HG02571 (cell line): Measurements from ENCODE around the gene TNFAIP3.
"Not testable (repeated sequence)": the region's sequence is repeated elsewhere in the genome, so short reads cannot be mapped to it uniquely, and the experiment has no call there.

ENCODE experiments used
- ATAC-seq: cut with Tn5 transposase; IDR thresholded peaks from one replicate; pipeline ENCODE4 v1.9.1; 2021; ENCODE audit warnings: mild to moderate bottlenecking, moderate library complexity; ENCODE audit not compliant: unreplicated experiment

Gene TNFAIP3

GRCh38 chr6:137844327-137844726, 22.7 kb upstream of the TNFAIP3 start:
- ATAC-seq = not testable (repeated sequence)

DNA sequence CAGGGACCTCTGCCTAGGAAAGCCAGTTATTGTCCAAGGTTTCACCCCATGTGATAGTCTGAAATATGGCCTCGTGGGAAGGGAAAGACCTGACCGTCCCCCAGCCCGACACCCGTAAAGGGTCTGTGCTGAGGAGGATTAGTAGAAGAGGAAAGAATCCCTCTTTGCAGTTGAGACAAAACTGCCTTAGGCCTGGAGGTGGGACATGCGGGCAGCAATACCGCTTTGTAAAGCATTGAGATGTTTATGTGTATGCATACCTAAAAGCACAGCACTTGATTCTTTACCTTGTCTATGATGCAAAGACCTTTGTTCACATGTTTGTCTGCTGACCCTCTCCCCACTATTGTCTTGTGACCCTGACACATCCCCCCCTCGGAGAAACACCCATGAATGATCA, 22.3 kb upstream of the TNFAIP3 start:
- not testable (repeated sequence) for ATAC-seq

DNA sequence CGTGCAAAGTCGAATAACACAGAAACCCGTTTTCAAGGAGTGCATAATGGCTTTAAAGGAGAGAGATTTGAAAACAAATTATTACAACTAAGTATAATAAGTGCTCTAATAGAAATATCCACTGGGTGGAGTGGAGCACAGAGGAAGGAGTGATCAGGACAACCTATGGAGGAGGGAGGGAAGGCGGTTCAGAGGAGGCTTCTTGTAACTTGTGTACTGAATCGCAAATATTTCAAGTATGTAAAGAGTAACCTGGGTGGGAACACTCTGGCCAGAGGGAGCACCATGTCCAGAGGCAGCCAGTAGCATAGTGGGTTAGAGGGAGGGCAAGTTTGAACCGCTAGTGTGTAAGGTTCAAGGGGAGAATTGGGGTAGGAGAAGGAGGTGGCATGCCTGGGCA, 21.6 kb upstream of the TNFAIP3 start:
- ATAC-seq = no peak

GRCh38 chr6:137846274-137846673, 20.8 kb upstream of the TNFAIP3 start:
- no peak for ATAC-seq

GRCh38 chr6:137846772-137847313, 20.2 kb upstream of the TNFAIP3 start:
- peak; percentile 47 for ATAC-seq

GRCh38 chr6:137847748-137848147, 19.3 kb upstream of the TNFAIP3 start:
- ATAC-seq = no peak

DNA sequence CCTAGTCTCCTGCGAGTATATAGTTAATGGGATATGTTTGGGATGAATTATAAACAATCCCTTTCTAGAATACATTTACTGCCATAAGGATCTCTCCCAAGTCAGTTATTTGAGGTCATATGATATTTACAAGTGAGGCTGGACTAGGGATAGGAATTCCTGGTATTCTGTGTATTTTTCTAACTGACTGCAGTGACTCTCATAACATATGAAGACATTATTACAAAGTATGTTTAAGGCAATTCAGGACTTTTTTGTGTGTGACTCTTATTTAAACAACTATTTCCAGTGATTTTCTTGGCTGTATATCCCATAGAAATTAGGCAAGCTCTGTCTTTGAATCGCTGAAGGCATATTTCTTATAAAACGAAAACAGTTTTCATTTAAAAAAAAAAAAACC, 18.4 kb upstream of the TNFAIP3 start:
- no peak for ATAC-seq

- ATAC-seq = no peak
Measured at GRCh38 chr6:137849181-137849980, 17.7 kb upstream of the TNFAIP3 start.

GRCh38 chr6:137849981-137850714, 16.9 kb upstream of the TNFAIP3 start:
- no peak for ATAC-seq

- no peak for ATAC-seq
Measured at GRCh38 chr6:137850816-137851602, 16.1 kb upstream of the TNFAIP3 start.

GRCh38 chr6:137851669-137852068, 15.4 kb upstream of the TNFAIP3 start:
- ATAC-seq = no peak

DNA sequence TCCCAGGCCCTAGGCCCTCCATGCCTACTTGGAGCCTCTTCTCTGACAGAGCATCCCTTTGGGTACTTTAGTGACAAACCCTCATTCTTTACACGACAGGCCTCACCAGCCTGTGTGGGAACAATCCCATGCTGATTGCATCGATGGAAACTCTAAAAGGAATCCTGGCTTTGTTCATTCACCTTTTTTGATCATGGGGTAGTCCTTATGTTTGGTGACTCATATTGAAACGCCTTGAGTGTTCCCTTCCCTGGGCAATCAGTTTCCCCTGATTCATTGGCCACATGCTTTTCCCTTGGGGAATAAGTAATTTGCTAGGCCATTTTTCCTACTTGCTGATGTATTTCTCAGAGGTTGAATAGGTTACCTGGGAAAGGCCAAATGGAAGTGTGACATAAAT, 14.7 kb upstream of the TNFAIP3 start:
- ATAC-seq = no peak

GRCh38 chr6:137852811-137853210, 14.2 kb upstream of the TNFAIP3 start:
- no peak for ATAC-seq

GRCh38 chr6:137853569-137854213, 13.4 kb upstream of the TNFAIP3 start:
- ATAC-seq = no peak

GRCh38 chr6:137856138-137856898, 10.7 kb upstream of the TNFAIP3 start:
- ATAC-seq = no peak

GRCh38 chr6:137859025-137859424, 8.0 kb upstream of the TNFAIP3 start:
- ATAC-seq = no peak

- ATAC-seq = no peak
Measured at GRCh38 chr6:137860394-137861005, 6.6 kb upstream of the TNFAIP3 start.

DNA sequence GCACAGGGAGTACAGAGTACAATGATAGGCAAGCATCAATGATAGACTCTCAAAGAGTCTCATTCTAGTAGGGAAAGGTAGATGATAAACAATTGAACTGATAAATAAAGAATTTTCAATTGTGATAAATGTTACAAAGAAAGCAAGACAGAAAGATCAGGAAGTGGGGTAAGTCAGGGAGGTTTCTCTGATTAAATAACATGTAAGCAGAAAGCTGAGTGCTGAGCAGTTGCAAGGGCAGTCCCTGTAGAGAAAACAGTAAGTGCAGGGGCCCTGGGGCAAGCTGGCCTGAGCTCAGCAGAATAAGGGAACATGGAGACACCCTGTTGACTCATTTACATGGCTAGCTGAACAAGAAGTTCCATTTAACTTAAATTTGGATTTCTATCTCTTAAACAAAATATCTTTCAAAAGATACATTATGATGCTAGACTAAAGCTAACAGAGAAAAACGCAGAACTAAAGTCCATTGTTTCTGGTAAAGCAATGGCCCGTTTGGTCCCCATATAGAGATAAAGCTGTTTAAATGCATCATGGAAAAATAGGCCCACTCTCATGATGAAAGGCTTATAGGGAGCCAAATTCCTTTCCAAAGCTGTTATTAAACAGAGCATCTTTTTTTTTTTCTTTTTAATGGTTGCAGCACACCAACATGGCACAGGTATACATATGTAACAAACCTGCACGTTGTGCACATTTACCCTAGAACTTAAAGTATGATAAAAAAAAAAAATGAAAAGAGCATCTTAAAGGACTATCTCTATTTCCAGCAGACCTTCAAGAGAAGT, 5.3 kb upstream of the TNFAIP3 start:
- no peak for ATAC-seq
